Measurements from ENCODE around the gene TCF12. TPM values are rescaled to one million over a fixed set of nuclear protein-coding genes. Genes with fewer than 3 reads are reported as not detected.

The TCF12 gene
- total and polyA plus RNA-seq, 2 of the 8 experiments (the other 6 are each of a cell fraction or from before 2014, with no cell fraction given), result 85.8 to 101 TPM

- no peak overlapping the region for H3K4me2 ChIP-seq (ENCODE audit: insufficient read depth in 1 of 2, low read depth in 2 of 2, low read length in 2 of 2)
- no peaks in the 10 kb centered on the region for H3K79me1 ChIP-seq (ENCODE audit: low read depth, low read length)
- H3K27me3 ChIP-seq (replicated peaks in 1 of 4; ENCODE audit: control insufficient read depth in 3 of 4, extremely low read depth in 1 of 4, insufficient read depth in 3 of 4, low read length in 3 of 4), result no peaks in the 10 kb centered on the region
- H4K91ac ChIP-seq (replicated peaks; ENCODE audit: insufficient read length, low read length), result no peak overlapping the region
- no peak overlapping the region for H4K8ac ChIP-seq (ENCODE audit: extremely low read depth, insufficient read depth, low read length)
- no peak for DNase-seq (ENCODE audit: low read depth in 1 of 2, low spot score in 2 of 2)
- H2AFZ ChIP-seq (ENCODE audit: low read length), result no peak overlapping the region
- H2BK12ac ChIP-seq (ENCODE audit: low read depth, low read length), result no peak overlapping the region
- no peak for TF ChIP-seq SIX5 (IDR thresholded peaks at IDR 0.05; ENCODE audit: low read depth, low read length)
- no peak for TF ChIP-seq POLR2AphosphoS5 (IDR thresholded peaks at IDR 0.05; ENCODE audit: low read depth, low read length)
- no peak for TF ChIP-seq SRF (IDR thresholded peaks at IDR 0.05; ENCODE audit: low read depth, low read length)
- no peak for TF ChIP-seq NANOG (IDR thresholded peaks at IDR 0.05; ENCODE audit: insufficient read depth, low read depth, low read length, poor library complexity, severe bottlenecking)
- no peak for TF ChIP-seq TBP (IDR thresholded peaks at IDR 0.05; ENCODE audit: low read depth, low read length)
- TF ChIP-seq CTCF (IDR thresholded peaks at IDR 0.05; ENCODE audit: control extremely low read depth in 1 of 3, insufficient read depth in 1 of 3, low read depth in 1 of 3, low read length in 3 of 3), result no peak
- TF ChIP-seq CBX8 (IDR thresholded peaks at IDR 0.05; ENCODE audit: borderline replicate concordance, low read depth, low read length), result no peak
- TF ChIP-seq KDM5A (IDR thresholded peaks at IDR 0.05; ENCODE audit: low read length), result no peak
- TF ChIP-seq POU5F1 (IDR thresholded peaks at IDR 0.05; ENCODE audit: low read depth, low read length), result no peak
- TF ChIP-seq SAP30 (IDR thresholded peaks at IDR 0.05; ENCODE audit: insufficient read depth, insufficient replicate concordance, low read length), result no peak
- no peak for TF ChIP-seq HDAC2 (IDR thresholded peaks at IDR 0.05; ENCODE audit: borderline replicate concordance in 1 of 2, low read depth in 2 of 2, low read length in 2 of 2)
- no peak for TF ChIP-seq BRCA1 (IDR thresholded peaks at IDR 0.05; ENCODE audit: low read depth, low read length)
- H3K18ac ChIP-seq (ENCODE audit: extremely low read depth, low read length), result no peak overlapping the region
- no peak overlapping the region for H3K23ac ChIP-seq (ENCODE audit: insufficient read length)
- H2BK15ac ChIP-seq (ENCODE audit: low read length), result no peak overlapping the region
- H2BK120ac ChIP-seq (replicated peaks; ENCODE audit: low read depth, low read length), result no peak overlapping the region
- H3K9me3 ChIP-seq (ENCODE audit: insufficient read depth in 2 of 2, low read depth in 1 of 2, low read length in 1 of 2), result no peaks in the 10 kb centered on the region
- no peaks in the 10 kb centered on the region for H3K36me3 ChIP-seq (ENCODE audit: control insufficient read depth in 2 of 4, insufficient read depth in 4 of 4, low read length in 3 of 4)
- no peak overlapping the region for H3K27ac ChIP-seq (ENCODE audit: low read depth, low read length)
- H3K23me2 ChIP-seq (ENCODE audit: low read depth, low read length), result no peaks in the 10 kb centered on the region
- no peak overlapping the region for H3K56ac ChIP-seq (replicated peaks; ENCODE audit: insufficient read length, low read depth, low read length)
- no peak overlapping the region for H3K14ac ChIP-seq (ENCODE audit: insufficient read length)
- no peaks in the 10 kb centered on the region for H3K79me2 ChIP-seq (ENCODE audit: control insufficient read depth in 1 of 2, insufficient read depth in 2 of 2, low read length in 2 of 2)
- no peaks in the 10 kb centered on the region for H4K20me1 ChIP-seq (replicated peaks in 1 of 2; ENCODE audit: control insufficient read depth in 1 of 2, insufficient read depth in 2 of 2, low read length in 2 of 2)
- no peak overlapping the region for H2BK5ac ChIP-seq (ENCODE audit: low read depth, low read length)
- ChIA-PET POLR2A (ENCODE audit: partially characterized antibody) (interaction anchor here (0.8 to 2.5 kb wide), 2 partner anchors 13 to 47 kb away, joined by 4 to 9 read pairs; partner anchors contain the start of gene TCF12), CTCF (ENCODE audit: partially characterized antibody) (interaction anchor here (0.7 to 7.1 kb wide), 4 partner anchors 48 to 379 kb away, joined by 3 to 113 read pairs (median 24); no protein-coding TSS in a partner anchor)
- H3K4ac ChIP-seq (replicated peaks; ENCODE audit: insufficient read length, low read depth, low read length), result no peak overlapping the region
- H2BK20ac ChIP-seq (ENCODE audit: low read length), result no peak overlapping the region
- 78% methylated on average over 4 of the region's 4 CpGs; no CpG with 5 or more reads in 1 of the 2 experiments for WGBS, 2 experiments (ENCODE audit: extremely low coverage in 1 of 2, insufficient coverage in 1 of 2, insufficient read length in 1 of 2, insufficient replicate concordance in 2 of 2, low coverage in 1 of 2, low lambda C conversion rate in 2 of 2, missing lambda C conversion rate in 1 of 2)
- no peak overlapping the region for H3K4me3 ChIP-seq (ENCODE audit: extremely low read depth in 1 of 4, insufficient read depth in 2 of 4, low read depth in 3 of 4, low read length in 4 of 4)
- no peak overlapping the region for H4K5ac ChIP-seq (ENCODE audit: insufficient read length, low read depth, low read length)
- H3K4me1 ChIP-seq (replicated peaks in 1 of 4; ENCODE audit: control insufficient read depth in 3 of 4, insufficient read depth in 4 of 4, low read length in 3 of 4), result peaks cover 0 to 6% (median 0%) of the 10 kb centered on the region in 4 experiments; a peak in 3 of 7 replicates
- FAIRE-seq, result no peak
- H3K9ac ChIP-seq (replicated peaks in 1 of 4; ENCODE audit: extremely low read depth in 1 of 4, low read depth in 3 of 4, low read length in 3 of 4), result no peak overlapping the region
- H2AK5ac ChIP-seq (ENCODE audit: low read depth, low read length), result no peak overlapping the region
Observed at GRCh38 chr15:56871867-56872266, 46.6 kb upstream of the TCF12 start.
